GM19463 (cell line): ENCODE measurements around the gene MAP4K5.
A peak's percentile ranks its signal among the peaks of the same experiment; 100 is the strongest.
"Not testable (repeated sequence)": the region's sequence is repeated elsewhere in the genome, so short reads cannot be mapped to it uniquely, and the experiment has no call there.

Source experiments
- ATAC-seq: cut with Tn5 transposase; IDR thresholded peaks from one replicate; pipeline ENCODE4 v1.9.1; 2021; ENCODE audit warnings: mild to moderate bottlenecking, moderate library complexity; ENCODE audit not compliant: unreplicated experiment

The MAP4K5 gene

DNA sequence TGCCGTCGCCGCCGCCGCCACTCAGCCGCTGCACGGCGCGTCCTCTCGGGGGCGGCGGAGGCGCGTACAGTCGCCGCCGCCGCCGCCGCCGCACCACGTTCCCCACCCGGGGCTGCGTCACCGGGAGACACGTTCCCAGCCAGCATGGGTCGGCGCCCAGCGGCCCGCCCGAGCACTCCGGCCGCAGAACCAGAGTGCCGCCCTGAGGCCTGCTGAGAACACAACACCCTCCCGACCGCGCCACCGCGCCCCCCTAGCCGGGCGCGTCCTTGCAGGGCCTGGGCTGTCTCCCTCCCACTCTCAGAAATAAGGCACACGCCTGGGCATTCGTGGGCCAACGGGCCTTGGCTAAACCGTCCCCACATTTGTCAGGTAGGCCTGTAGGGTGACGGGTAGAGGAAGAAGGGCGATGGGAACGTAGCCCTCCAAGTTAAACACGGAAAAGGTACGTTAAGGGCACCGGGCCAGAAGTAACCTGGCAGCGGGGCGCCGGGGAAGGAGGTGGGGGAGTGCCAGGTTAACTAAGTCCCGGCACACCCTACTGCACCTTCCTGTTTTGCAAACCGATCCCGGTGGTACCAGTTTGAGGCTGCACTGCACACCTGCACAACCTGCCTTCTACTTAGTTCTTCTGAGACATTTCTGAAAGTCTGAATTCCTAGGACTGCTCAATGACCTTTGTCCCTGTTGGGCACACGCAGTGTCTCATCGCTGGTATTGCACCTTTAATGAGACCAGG is at the start of gene MAP4K5:
Gene MAP4K5, minus strand, starts transcription at position 68 of the 739 bp plus-strand sequence. CDS start 520 bp downstream, outside the sequence.
- ATAC-seq = peak; percentile 95

DNA sequence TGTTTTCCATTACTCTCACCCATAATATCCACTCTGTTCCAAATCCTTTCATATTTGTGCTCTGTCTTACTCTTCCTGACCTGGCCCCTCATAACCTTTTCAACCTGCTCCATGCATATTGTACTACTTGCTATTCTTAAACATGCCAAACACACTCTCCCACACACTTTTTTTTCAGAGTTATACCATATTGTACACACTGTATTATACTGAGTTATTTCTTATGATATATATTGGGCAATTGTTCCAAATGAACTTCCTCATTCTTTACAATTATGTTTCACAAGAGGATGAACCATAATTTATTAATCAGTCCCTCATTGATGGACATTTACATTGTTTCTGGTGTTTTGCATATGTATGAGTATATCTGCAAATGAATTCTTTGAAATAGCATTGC is 46.1 kb upstream of the MAP4K5 start:
- no peak for ATAC-seq

GRCh38 chr14:50577982-50578381 is 45.6 kb upstream of the MAP4K5 start:
- ATAC-seq = no peak

DNA sequence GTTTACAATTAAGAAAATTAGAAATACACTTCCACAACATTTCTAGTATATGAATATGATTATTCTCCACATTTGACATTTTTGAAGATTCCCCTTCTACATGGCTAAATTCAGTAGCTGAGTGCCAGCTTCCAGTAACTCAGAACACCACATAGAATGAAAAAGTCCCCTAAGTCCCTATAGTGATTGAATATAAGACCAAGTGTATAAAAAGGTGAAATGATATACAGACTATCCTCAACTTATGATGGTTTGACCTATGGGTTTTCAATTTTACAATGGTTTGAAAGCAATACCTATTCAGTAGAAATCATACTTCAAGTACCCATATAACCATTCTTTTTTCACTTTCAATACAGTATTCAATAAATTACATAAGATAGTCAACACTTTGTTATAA is 43.4 kb upstream of the MAP4K5 start:
- no peak for ATAC-seq

- no peak for ATAC-seq
Observed at GRCh38 chr14:50573862-50574261, 41.5 kb upstream of the MAP4K5 start.

DNA sequence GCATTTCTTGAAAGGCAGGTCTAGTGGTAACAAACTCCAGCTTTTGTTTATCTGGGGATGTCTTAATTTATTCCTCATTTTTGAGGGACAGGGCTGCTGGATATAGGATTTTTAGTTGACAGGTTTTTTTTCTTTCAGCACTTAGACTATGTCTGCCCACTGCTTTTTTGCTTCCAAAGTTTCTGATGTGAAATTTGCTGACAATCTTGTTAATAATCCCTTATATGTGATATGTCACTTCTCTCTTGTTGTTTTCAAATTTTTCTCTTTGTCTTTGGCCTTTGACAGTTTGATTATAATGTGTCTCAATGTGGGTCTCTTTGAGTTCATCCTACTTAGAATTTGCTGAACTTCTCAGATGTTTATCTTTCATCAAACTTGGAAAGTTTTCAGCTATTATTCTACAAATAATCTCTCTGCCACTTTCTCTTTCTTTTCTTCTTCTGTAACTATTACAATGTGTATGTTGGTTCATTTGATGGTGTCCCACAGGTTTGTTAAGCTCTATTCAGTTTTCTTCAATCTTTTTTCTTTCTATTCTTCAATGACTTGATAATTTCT is 37.4 kb upstream of the MAP4K5 start:
- no peak for ATAC-seq

DNA sequence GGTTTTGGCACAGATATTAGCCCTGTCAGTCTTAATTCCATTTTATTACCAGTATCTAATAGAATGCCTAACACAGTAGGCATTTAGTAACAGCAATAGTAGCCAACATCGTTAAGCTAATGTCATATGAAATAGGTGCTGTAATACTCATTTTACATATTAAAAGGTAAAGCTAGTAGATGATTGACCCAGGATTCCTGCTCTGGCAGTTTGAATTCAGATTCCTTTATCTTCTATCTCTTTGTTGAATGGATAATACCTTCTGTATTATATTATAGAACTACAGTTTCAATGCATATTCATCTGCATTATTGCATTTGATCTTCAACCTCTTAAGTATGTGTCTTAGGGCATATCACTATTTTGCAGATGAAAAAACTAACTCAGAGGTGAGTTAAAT is 30.5 kb upstream of the MAP4K5 start:
- ATAC-seq = no peak

DNA sequence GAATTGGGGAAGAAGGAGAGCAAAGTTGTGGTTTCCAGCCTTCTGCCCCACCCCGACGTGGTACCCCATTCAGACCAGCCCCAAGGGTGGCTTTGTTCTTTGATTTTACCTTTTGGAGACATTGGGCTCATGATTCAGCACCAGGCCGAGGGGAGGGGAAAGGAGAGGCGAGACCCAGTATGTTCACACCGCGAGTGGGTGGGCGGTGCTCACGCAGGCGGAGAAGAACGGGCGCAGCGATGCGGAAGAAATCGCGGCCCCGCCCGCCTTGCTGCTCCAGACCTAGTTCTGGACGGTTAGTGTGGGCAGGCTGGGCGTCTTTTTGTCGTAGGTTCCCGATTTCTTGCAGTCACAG is 28.5 kb upstream of the MAP4K5 start:
- ATAC-seq = no peak

GRCh38 chr14:50559990-50560930 is 27.9 kb upstream of the MAP4K5 start, which contains the start of gene ATL1:
Gene ATL1, plus strand, starts transcription at chr14:50560145. Its CDS starts 121 bp downstream, at chr14:50560266.
- peak; percentile 48 for ATAC-seq

- not testable (repeated sequence) for ATAC-seq
Observed at GRCh38 chr14:50552796-50553195, 20.4 kb upstream of the MAP4K5 start.

DNA sequence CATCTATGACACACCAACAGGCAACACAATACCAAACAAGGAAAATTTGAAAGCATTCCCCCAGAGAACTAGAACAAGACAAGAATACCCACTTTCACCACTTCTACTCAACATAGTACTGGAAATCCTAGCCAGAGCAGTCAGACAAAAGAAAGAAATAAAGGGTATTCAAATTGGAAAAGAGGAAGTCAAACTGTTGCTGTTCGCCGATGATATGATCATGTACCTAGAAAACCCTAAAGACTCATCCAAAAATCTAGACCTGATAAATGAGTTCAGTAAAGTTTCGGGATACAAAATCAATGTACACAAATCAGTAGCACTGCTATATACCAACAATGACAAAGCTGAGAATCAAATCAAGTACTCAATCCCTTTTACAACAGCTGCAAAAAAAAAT is 19.5 kb upstream of the MAP4K5 start:
- no peak for ATAC-seq

GRCh38 chr14:50550294-50550693 is 17.9 kb upstream of the MAP4K5 start:
- no peak for ATAC-seq

DNA sequence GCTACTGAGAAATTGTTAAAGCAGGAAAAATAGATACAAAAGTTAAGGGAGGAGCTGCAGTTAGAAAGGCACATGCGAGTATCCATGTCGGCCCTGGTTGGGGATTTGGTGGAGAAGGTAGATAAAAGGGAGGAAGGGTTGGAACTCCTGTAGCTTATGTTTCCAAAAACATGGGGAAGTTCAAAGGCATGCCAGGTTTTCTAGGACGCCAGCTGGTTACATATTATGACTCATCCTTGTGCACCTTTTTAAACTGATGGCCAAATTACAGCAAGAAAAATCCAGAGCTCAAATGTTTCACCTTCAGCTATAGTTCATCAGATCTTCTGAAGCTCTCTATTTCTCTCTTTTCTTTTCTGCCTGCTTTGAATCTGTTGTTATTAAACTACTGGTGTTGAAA is 13.2 kb upstream of the MAP4K5 start:
- no peak for ATAC-seq

GRCh38 chr14:50544911-50545310 is 12.5 kb upstream of the MAP4K5 start:
- ATAC-seq = no peak

- ATAC-seq = no peak
Observed at GRCh38 chr14:50542941-50543418, 10.6 kb upstream of the MAP4K5 start.

DNA sequence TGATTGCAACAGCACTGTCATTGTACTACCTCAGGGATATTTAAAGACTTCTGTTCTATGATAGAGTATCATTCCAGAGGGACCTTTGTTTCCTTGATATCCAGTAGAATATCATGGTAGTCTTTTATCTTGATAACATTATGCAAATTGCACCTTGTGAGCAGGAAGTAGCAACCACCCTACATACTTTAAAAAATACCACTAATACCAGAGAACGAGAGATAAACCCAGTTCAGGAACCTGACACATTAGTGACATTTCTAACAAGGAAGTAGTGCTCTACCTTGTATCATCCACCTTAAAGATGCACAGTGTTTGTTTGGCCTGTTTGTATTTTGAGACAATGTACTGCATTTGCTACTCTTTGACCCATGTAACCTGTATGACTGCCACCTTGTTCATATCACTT is 8.8 kb upstream of the MAP4K5 start:
- no peak for ATAC-seq

DNA sequence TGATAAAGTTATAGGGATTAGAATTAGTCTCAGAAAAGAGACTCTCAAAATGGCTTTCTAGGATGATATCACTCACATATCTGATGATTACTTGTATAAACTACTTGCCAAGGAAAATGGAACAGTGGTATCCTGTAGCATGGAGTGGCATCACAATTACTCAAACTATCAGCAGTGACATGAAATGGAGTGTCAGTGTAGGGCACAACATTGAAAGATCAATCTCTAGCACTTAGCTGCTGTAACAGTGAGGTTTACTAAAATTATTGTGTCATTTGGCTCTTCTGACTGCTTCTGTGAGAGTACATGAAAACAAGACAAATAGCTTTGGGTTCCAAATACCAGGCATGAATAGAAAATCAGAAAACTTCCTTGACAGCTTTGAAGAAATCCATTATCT is 6.7 kb upstream of the MAP4K5 start:
- no peak for ATAC-seq

- ATAC-seq = not testable (repeated sequence)
Observed at GRCh38 chr14:50538034-50538433, 5.7 kb upstream of the MAP4K5 start.

GRCh38 chr14:50534997-50535396 is 2.6 kb upstream of the MAP4K5 start:
- ATAC-seq = no peak

GRCh38 chr14:50534416-50534815 is 2.0 kb upstream of the MAP4K5 start:
- no peak for ATAC-seq

- no peak for ATAC-seq
Observed at GRCh38 chr14:50533806-50534205, 1.4 kb upstream of the MAP4K5 start.
